Measurements from ENCODE around the gene MOGAT1. TPM values are rescaled to one million over a fixed set of nuclear protein-coding genes. Genes with fewer than 3 reads are reported as not detected.

The MOGAT1 gene
- total and polyA plus RNA-seq, 9 of the 15 experiments (the other 6 are each of a cell fraction or from before 2014, with no cell fraction given) = not detected

- FAIRE-seq = no peak
- in situ Hi-C loops (cut with MboI) (no loop called here), intact Hi-C loops (cut with micrococcal nuclease) (loop anchor here (1.0 to 5.0 kb wide), 2 partner anchors 90 to 196 kb away; no protein-coding TSS in a partner anchor)
- no peak for ATAC-seq
- Histone ChIP-seq H3K4me2 (ENCODE audit: insufficient read depth, low read length) (no peak overlapping the region; the same call in none of the 2 replicates), H3K9me3 (replicated peaks; ENCODE audit: control insufficient read depth, insufficient read depth, low read depth, low read length) (no peaks in the 10 kb centered on the region), H3K79me2 (ENCODE audit: control insufficient read depth, insufficient read depth, low read length) (no peaks in the 10 kb centered on the region), H3K4me3 (no peak overlapping the region), H3K9ac (ENCODE audit: insufficient read depth in 1 of 2, low read depth in 2 of 2, low read length in 2 of 2) (no peak overlapping the region), H2AFZ (ENCODE audit: low read depth, low read length) (peak overlapping the region; percentile 67), H4K20me1 (replicated peaks; ENCODE audit: control insufficient read depth, insufficient read depth, low read length) (no peaks in the 10 kb centered on the region), H3K4me1 (replicated peaks in 1 of 2; ENCODE audit: control insufficient read depth in 2 of 2, insufficient read depth in 2 of 2, low read length in 2 of 2) (no peaks in the 10 kb centered on the region; a peak in 2 of 5 replicates), H3K36me3 (ENCODE audit: control insufficient read depth, insufficient read depth, low read length) (no peaks in the 10 kb centered on the region), H3K9me1 (ENCODE audit: control insufficient read depth, insufficient read depth, low read length) (no peaks in the 10 kb centered on the region), H3K27me3 (ENCODE audit: control insufficient read depth in 2 of 2, insufficient read depth in 2 of 2, low read length in 2 of 2) (no peaks in the 10 kb centered on the region), H3K27ac (ENCODE audit: extremely low read depth, low read depth, low read length) (no peak overlapping the region)
- ChIA-PET CTCF (ENCODE audit: low intra/inter-chr PET ratio) (interaction anchor here (0.6 to 1.7 kb wide), 4 partner anchors 154 to 232 kb away, joined by 3 to 10 read pairs (median 4); partner anchors contain the start of gene ACSL3), POLR2A (interaction anchor here (1.0 kb wide), 1 partner anchor 168 kb away, joined by 3 read pairs; no protein-coding TSS in a partner anchor)
- 17% methylated on average over 7 of the region's 10 CpGs for WGBS (ENCODE audit: insufficient coverage, low coverage, missing lambda C conversion rate)
- BruUV-seq (replicated peaks) = no TSS peak
- no peak for DNase-seq (ENCODE audit: extremely low read depth in 1 of 4, low spot score in 3 of 4)
- TF ChIP-seq MTA2 (IDR thresholded peaks at IDR 0.05; ENCODE audit: low read depth) = no peak
- TF ChIP-seq MAFK (IDR thresholded peaks at IDR 0.05; ENCODE audit: low read length) = no peak
- no peak for TF ChIP-seq ARID1B (IDR thresholded peaks at IDR 0.05)
- TF ChIP-seq OTX1 (CRISPR knock-in tag; IDR thresholded peaks at IDR 0.05) = no peak
- no peak for TF ChIP-seq ZNF507 (tag; conservative IDR thresholded peaks at IDR 0.05)
- TF ChIP-seq ZNF695 (CRISPR knock-in tag; IDR thresholded peaks at IDR 0.05) = no peak
- no peak for TF ChIP-seq SUPT5H (IDR thresholded peaks at IDR 0.05)
- TF ChIP-seq, protein P1, sequence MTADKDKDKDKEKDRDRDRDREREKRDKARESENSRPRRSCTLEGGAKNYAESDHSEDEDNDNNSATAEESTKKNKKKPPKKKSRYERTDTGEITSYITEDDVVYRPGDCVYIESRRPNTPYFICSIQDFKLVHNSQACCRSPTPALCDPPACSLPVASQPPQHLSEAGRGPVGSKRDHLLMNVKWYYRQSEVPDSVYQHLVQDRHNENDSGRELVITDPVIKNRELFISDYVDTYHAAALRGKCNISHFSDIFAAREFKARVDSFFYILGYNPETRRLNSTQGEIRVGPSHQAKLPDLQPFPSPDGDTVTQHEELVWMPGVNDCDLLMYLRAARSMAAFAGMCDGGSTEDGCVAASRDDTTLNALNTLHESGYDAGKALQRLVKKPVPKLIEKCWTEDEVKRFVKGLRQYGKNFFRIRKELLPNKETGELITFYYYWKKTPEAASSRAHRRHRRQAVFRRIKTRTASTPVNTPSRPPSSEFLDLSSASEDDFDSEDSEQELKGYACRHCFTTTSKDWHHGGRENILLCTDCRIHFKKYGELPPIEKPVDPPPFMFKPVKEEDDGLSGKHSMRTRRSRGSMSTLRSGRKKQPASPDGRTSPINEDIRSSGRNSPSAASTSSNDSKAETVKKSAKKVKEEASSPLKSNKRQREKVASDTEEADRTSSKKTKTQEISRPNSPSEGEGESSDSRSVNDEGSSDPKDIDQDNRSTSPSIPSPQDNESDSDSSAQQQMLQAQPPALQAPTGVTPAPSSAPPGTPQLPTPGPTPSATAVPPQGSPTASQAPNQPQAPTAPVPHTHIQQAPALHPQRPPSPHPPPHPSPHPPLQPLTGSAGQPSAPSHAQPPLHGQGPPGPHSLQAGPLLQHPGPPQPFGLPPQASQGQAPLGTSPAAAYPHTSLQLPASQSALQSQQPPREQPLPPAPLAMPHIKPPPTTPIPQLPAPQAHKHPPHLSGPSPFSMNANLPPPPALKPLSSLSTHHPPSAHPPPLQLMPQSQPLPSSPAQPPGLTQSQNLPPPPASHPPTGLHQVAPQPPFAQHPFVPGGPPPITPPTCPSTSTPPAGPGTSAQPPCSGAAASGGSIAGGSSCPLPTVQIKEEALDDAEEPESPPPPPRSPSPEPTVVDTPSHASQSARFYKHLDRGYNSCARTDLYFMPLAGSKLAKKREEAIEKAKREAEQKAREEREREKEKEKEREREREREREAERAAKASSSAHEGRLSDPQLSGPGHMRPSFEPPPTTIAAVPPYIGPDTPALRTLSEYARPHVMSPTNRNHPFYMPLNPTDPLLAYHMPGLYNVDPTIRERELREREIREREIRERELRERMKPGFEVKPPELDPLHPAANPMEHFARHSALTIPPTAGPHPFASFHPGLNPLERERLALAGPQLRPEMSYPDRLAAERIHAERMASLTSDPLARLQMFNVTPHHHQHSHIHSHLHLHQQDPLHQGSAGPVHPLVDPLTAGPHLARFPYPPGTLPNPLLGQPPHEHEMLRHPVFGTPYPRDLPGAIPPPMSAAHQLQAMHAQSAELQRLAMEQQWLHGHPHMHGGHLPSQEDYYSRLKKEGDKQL (CRISPR knock-in tag; IDR thresholded peaks at IDR 0.05; ENCODE audit: borderline replicate concordance) = no peak
- TF ChIP-seq, protein P2, sequence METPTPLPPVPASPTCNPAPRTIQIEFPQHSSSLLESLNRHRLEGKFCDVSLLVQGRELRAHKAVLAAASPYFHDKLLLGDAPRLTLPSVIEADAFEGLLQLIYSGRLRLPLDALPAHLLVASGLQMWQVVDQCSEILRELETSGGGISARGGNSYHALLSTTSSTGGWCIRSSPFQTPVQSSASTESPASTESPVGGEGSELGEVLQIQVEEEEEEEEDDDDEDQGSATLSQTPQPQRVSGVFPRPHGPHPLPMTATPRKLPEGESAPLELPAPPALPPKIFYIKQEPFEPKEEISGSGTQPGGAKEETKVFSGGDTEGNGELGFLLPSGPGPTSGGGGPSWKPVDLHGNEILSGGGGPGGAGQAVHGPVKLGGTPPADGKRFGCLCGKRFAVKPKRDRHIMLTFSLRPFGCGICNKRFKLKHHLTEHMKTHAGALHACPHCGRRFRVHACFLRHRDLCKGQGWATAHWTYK (CRISPR knock-in tag; IDR thresholded peaks at IDR 0.05) = no peak
- TF ChIP-seq FOXP1 (CRISPR knock-in tag; IDR thresholded peaks at IDR 0.05) = no peak
- no peak for TF ChIP-seq MAZ (CRISPR knock-in tag; conservative IDR thresholded peaks at IDR 0.05 in 1 of 2, IDR thresholded peaks at IDR 0.05 in 1 of 2)
- no peak for TF ChIP-seq CBX1 (IDR thresholded peaks at IDR 0.05; ENCODE audit: low read depth)
- peak; percentile 58; the same call in 1 of the 2 replicates for TF ChIP-seq CREM (IDR thresholded peaks at IDR 0.05; ENCODE audit: low read depth)
- TF ChIP-seq KAT2B (IDR thresholded peaks at IDR 0.05; ENCODE audit: low read depth, low read length) = no peak
- no peak for TF ChIP-seq PTTG1 (tag; IDR thresholded peaks at IDR 0.05; ENCODE audit: low read depth)
- peak; percentile 15; the same call in 1 of the 2 replicates for TF ChIP-seq CREB1 (IDR thresholded peaks at IDR 0.05)
- no peak for TF ChIP-seq CREB1 (CRISPR knock-in tag; IDR thresholded peaks at IDR 0.05)
These were observed 36.3 kb downstream of the MOGAT1 start for GRCh38 chr2:222707689-222708273.
